Measurements from ENCODE around the gene CENPK. TPM values are rescaled to one million over a fixed set of nuclear protein-coding genes. Genes with fewer than 3 reads are reported as not detected.

Gene CENPK
- total and polyA plus RNA-seq, 2 donors (not counting 1 experiment from before 2014, with no cell fraction given), result 2.6 to 18.4 TPM

- no peak overlapping the region for H3K4me2 ChIP-seq (replicated peaks; ENCODE audit: low read depth, low read length, poor library complexity, severe bottlenecking)
- H3K4me3 ChIP-seq (ENCODE audit: control extremely low read depth in 1 of 5, extremely low read depth in 1 of 5, insufficient read depth in 1 of 5, low read depth in 2 of 5, low read length in 4 of 5), result no peak overlapping the region
- no peaks in the 10 kb centered on the region for H4K20me1 ChIP-seq (ENCODE audit: control insufficient read depth, insufficient read depth, low read length, poor library complexity, severe bottlenecking)
- no peaks in the 10 kb centered on the region for H3K9me3 ChIP-seq (ENCODE audit: control extremely low read depth in 1 of 3, control insufficient read depth in 2 of 3, insufficient read depth in 1 of 3, low read length in 2 of 3)
- no peak for DNase-seq
- no peaks in the 10 kb centered on the region for H3K4me1 ChIP-seq (ENCODE audit: control insufficient read depth in 2 of 2, insufficient read depth in 2 of 2, low read length in 2 of 2)
- H3K79me2 ChIP-seq (ENCODE audit: control insufficient read depth, insufficient read depth, low read length), result no peaks in the 10 kb centered on the region
- H3K27me3 ChIP-seq (replicated peaks in 1 of 4; ENCODE audit: control extremely low read depth in 1 of 4, control insufficient read depth in 3 of 4, insufficient read depth in 4 of 4, low read length in 3 of 4), result no peaks in the 10 kb centered on the region
- Mint-ChIP-seq H3K4me1 (no peaks in the 10 kb centered on the region), H3K27ac (no peak overlapping the region), H3K27me3 (no peaks in the 10 kb centered on the region), H3K4me3 (no peak overlapping the region), H3K9me3 (ENCODE audit: insufficient read depth) (no peaks in the 10 kb centered on the region)
- WGBS (ENCODE audit: insufficient coverage), result 100% methylated on average over 1 of the region's 6 CpGs
- TF ChIP-seq EZH2 (IDR thresholded peaks at IDR 0.05; ENCODE audit: borderline replicate concordance, insufficient read depth, low read depth, low read length, poor library complexity, severe bottlenecking), result no peak
- no peak for TF ChIP-seq CTCF (IDR thresholded peaks at IDR 0.05)
- H2AFZ ChIP-seq (ENCODE audit: insufficient read depth, low read depth, low read length, poor library complexity, severe bottlenecking), result no peak overlapping the region
- ChIA-PET CTCF (no interaction called here), POLR2A (no interaction called here)
- H3K27ac ChIP-seq (ENCODE audit: low read length in 2 of 2), result no peak overlapping the region
- peaks cover 0 to 2% of the 10 kb centered on the region in 2 experiments for H3K36me3 ChIP-seq (replicated peaks in 1 of 2; ENCODE audit: control extremely low read depth in 1 of 2, control insufficient read depth in 1 of 2, extremely low read depth in 1 of 2, insufficient read depth in 2 of 2, low read length in 1 of 2)
- no peak for ATAC-seq (ENCODE audit: low read depth)
- no peak overlapping the region for H3K9ac ChIP-seq (ENCODE audit: low read length)
- intact Hi-C loops (cut with micrococcal nuclease), result no loop called here
Measured at GRCh38 chr5:65512170-65512937, 50.6 kb downstream of the CENPK start.

GRCh38 chr5:65508978-65509377 is 54.0 kb downstream of the CENPK start:
- POLR2A ChIA-PET, result no interaction called here

More at GRCh38 chr5:65508978-65509377, 54.0 kb downstream of the CENPK start:
- H3K4me1 ChIP-seq (ENCODE audit: control insufficient read depth in 2 of 2, insufficient read depth in 2 of 2, low read length in 2 of 2), result no peaks in the 10 kb centered on the region
- no peaks in the 10 kb centered on the region for H3K27me3 ChIP-seq (replicated peaks in 1 of 4; ENCODE audit: control extremely low read depth in 1 of 4, control insufficient read depth in 3 of 4, insufficient read depth in 4 of 4, low read length in 3 of 4)
- H3K79me2 ChIP-seq (ENCODE audit: control insufficient read depth, insufficient read depth, low read length), result no peaks in the 10 kb centered on the region
- no CpG with 5 or more reads among the region's 2 CpGs for WGBS (ENCODE audit: insufficient coverage)
- H3K9me3 Mint-ChIP-seq (ENCODE audit: insufficient read depth), result no peaks in the 10 kb centered on the region
- H4K20me1 ChIP-seq (ENCODE audit: control insufficient read depth, insufficient read depth, low read length, poor library complexity, severe bottlenecking), result no peaks in the 10 kb centered on the region
- intact Hi-C loops (cut with micrococcal nuclease), result no loop called here
- ATAC-seq (ENCODE audit: low read depth), result no peak
- no peak for TF ChIP-seq CTCF (IDR thresholded peaks at IDR 0.05)
- no peak overlapping the region for H3K4me3 ChIP-seq (ENCODE audit: control extremely low read depth in 1 of 5, extremely low read depth in 1 of 5, insufficient read depth in 1 of 5, low read depth in 2 of 5, low read length in 4 of 5)
- H3K9me3 ChIP-seq (ENCODE audit: control extremely low read depth in 1 of 3, control insufficient read depth in 2 of 3, insufficient read depth in 1 of 3, low read length in 2 of 3), result no peaks in the 10 kb centered on the region
- no peak overlapping the region for H3K4me2 ChIP-seq (replicated peaks; ENCODE audit: low read depth, low read length, poor library complexity, severe bottlenecking)
- CTCF ChIA-PET, result no interaction called here
- no peak overlapping the region for H3K9ac ChIP-seq (ENCODE audit: low read length)
- DNase-seq, result no peak
- H3K36me3 ChIP-seq (replicated peaks in 1 of 2; ENCODE audit: control extremely low read depth in 1 of 2, control insufficient read depth in 1 of 2, extremely low read depth in 1 of 2, insufficient read depth in 2 of 2, low read length in 1 of 2), result no peaks in the 10 kb centered on the region
- H3K4me1 Mint-ChIP-seq, result no peaks in the 10 kb centered on the region
- no peak overlapping the region for H3K27ac ChIP-seq (ENCODE audit: low read length in 2 of 2)
- no peak overlapping the region for H2AFZ ChIP-seq (ENCODE audit: insufficient read depth, low read depth, low read length, poor library complexity, severe bottlenecking)
- no peaks in the 10 kb centered on the region for H3K27me3 Mint-ChIP-seq
- H3K4me3 Mint-ChIP-seq, result no peak overlapping the region
- H3K27ac Mint-ChIP-seq, result no peak overlapping the region
